HepG2 (cell line): Measurements from ENCODE around the gene ZNF181. TPM values are rescaled to one million over a fixed set of nuclear protein-coding genes. Genes with fewer than 3 reads are reported as not detected.
A peak's percentile ranks its signal among the peaks of the same experiment; 100 is the strongest.

ENCODE experiments used
- HIC2 ChIP-seq: sonication (generic); formaldehyde crosslinking; IDR thresholded peaks from 2 replicates; pipeline ENCODE4 v1.9.0; 2022; ENCODE audit warnings: low read depth, missing genetic modification reagents
- IRF2 ChIP-seq: IDR thresholded peaks from 2 replicates; pipeline ENCODE4 v1.6.1; 2018; ENCODE audit warnings: missing genetic modification reagents, missing compliant biosample characterization
- KAT7 ChIP-seq: IDR thresholded peaks from 2 replicates; pipeline ENCODE4 v1.6.1; 2018; ENCODE audit warnings: borderline replicate concordance, missing compliant biosample characterization
- LCORL ChIP-seq, 2 experiments: fragments of 450-650 bp in 1 of 2; sonication (generic) in 1 of 2; formaldehyde crosslinking in 1 of 2; IDR thresholded peaks; 2 replicates each; pipeline versions ENCODE4 v1.5.0 to v1.6.1; 2017 to 2020; ENCODE audit warnings: antibody characterized with exemption in 1 of 2, missing genetic modification reagents in 1 of 2
- NBN ChIP-seq: fragments of 450-650 bp; conservative IDR thresholded peaks from 2 replicates; pipeline ENCODE4 v1.6.1; 2017
- NFRKB ChIP-seq: fragments of 450-650 bp; IDR thresholded peaks from 2 replicates; pipeline ENCODE4 v1.6.1; 2017
- NPAS2 ChIP-seq: sonication (generic); formaldehyde crosslinking; IDR thresholded peaks from 2 replicates; pipeline ENCODE4 v1.8.0; 2022; ENCODE audit warnings: mild to moderate bottlenecking, missing genetic modification reagents, borderline replicate concordance
- PRDM15 ChIP-seq: sonication (generic); formaldehyde crosslinking; IDR thresholded peaks from 2 replicates; pipeline ENCODE4 v1.4.0; 2020; ENCODE audit warnings: missing genetic modification reagents
- PRMT3 ChIP-seq: sonication (generic); formaldehyde crosslinking; IDR thresholded peaks from 2 replicates; pipeline ENCODE4 v1.8.1; 2022; ENCODE audit warnings: low read depth, mild to moderate bottlenecking, moderate library complexity, missing genetic modification reagents, borderline replicate concordance
- SPEN ChIP-seq: sonication (generic); formaldehyde crosslinking; IDR thresholded peaks from 2 replicates; pipeline ENCODE4 v1.5.1; 2020; ENCODE audit warnings: low read depth, mild to moderate bottlenecking, missing genetic modification reagents
- TAF1 ChIP-seq: sonication (generic); formaldehyde crosslinking; IDR thresholded peaks from 2 replicates; pipeline ENCODE4 v1.4.0; 2020; ENCODE audit warnings: missing genetic modification reagents
- THAP11 ChIP-seq: IDR thresholded peaks from 2 replicates; pipeline ENCODE4 v1.6.1; 2016; ENCODE audit warnings: missing biosample characterization, missing genetic modification reagents
- WIZ ChIP-seq: sonication (generic); formaldehyde crosslinking; IDR thresholded peaks from 2 replicates; pipeline ENCODE4 v1.5.1; 2020; ENCODE audit warnings: mild to moderate bottlenecking, missing genetic modification reagents
- ZBTB25 ChIP-seq: IDR thresholded peaks from 2 replicates; pipeline ENCODE4 v1.6.1; 2018; ENCODE audit warnings: missing genetic modification reagents
- ZNF251 ChIP-seq: sonication (generic); formaldehyde crosslinking; IDR thresholded peaks from 2 replicates; pipeline ENCODE4 v1.9.0; 2021; ENCODE audit warnings: mild to moderate bottlenecking, missing genetic modification reagents
- ZNF430 ChIP-seq: sonication (generic); formaldehyde crosslinking; IDR thresholded peaks from 2 replicates; pipeline ENCODE4 v1.9.0; 2021; ENCODE audit warnings: mild to moderate bottlenecking, missing genetic modification reagents
- ZNF782 ChIP-seq: sonication (generic); formaldehyde crosslinking; IDR thresholded peaks from 2 replicates; pipeline ENCODE4 v1.4.0; 2020; ENCODE audit warnings: missing genetic modification reagents, mild to moderate bottlenecking, borderline replicate concordance
- polyA plus RNA-seq, 8 experiments: library from polyadenylated mRNA; depleted of rRNA in 3 of 8; stranded (reverse) in 7 of 8; unstranded in 1 of 8; fragments of >200 nt; fragmentation: Illumina TruSeq in 4 of 8; extraction: Trizol in 4 of 8; gene quantifications; 2 replicates each; pipeline versions ENCODE4 v1.2.1 to v1.2.3, GENCODE V29; 2011 to 2016; ENCODE audit warnings: low read depth in 4 of 8, missing spikeins in 1 of 8, mixed read lengths in 1 of 8; ENCODE audit not compliant: insufficient read depth in 1 of 8
- total RNA-seq, 5 experiments: library from RNA; depleted of rRNA; stranded (reverse); fragments of >200 nt; fragmentation: Illumina TruSeq; extraction: Trizol; gene quantifications; 2 replicates each; pipeline ENCODE4 v1.2.3, GENCODE V29; 2016; ENCODE audit warnings: low read depth in 1 of 5
- TF ChIP-seq, protein P1 (sequence below): sonication (generic); formaldehyde crosslinking; IDR thresholded peaks from 2 replicates; pipeline ENCODE4 v1.4.0; 2020; ENCODE audit warnings: missing genetic modification reagents, mild to moderate bottlenecking, borderline replicate concordance
- TF ChIP-seq, protein P2 (sequence below), 2 experiments: sonication (generic) in 1 of 2; formaldehyde crosslinking in 1 of 2; IDR thresholded peaks; 2 replicates each; pipeline versions ENCODE4 v1.4.0 to v1.6.1; 2018 to 2020; ENCODE audit warnings: missing genetic modification reagents in 2 of 2, borderline replicate concordance in 1 of 2, low read depth in 1 of 2, mild to moderate bottlenecking in 1 of 2, missing biosample characterization in 1 of 2

The ZNF181 gene
- total and polyA plus RNA-seq, 2 of the 13 experiments (the other 11 are each of a cell fraction or from before 2014, with no cell fraction given): 10.6 to 15.5 TPM

DNA sequence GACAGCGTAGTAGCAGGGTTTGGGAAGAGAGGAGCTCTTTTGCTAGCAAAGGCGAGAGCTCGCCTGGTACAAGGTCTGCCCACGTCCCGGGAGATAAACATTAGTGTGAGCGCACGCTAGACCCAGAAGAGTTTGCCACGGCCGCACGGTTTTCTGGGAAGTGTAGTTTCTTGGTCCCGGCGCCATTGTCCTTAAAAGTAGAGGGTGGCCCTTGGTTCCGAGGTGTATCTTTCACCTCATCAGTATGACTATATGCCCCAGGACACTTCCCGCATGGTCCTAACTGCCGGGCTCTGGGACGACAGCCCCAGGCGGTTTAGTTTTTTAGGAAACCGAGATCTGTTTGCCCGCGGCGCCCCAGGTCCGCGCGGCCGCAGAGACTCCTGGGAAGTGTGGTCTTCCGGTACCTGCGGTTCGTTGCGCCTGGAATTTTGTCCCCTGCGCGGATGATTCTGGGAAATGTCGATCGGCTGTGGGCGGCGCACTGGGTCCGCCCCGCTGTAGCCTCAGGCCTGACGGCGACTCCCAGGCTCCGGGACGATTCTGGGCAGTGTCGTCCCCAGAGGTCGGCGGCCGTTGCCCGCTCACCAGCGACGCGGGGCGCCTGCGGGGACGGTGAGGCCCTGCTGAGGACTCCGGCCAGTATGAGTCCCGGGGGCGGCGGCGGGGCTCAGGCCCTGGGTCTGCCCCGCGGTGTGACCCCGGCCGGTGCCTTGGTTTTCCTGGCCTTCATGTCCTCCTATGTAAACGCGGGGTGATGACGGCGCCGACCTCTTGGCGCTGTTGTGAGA, at the start of gene ZNF181 (continued):
- TF ChIP-seq ZNF251 (CRISPR knock-in tag) (no peak), PRDM15 (CRISPR knock-in tag) (no peak), KAT7 (CRISPR knock-in tag) (peak; percentile 53; the same call in 1 of the 2 replicates), THAP11 (peak; percentile 97), PRMT3 (peak; percentile 70; the same call in 1 of the 2 replicates), ZNF430 (CRISPR knock-in tag) (peak; percentile 80; the same call in 1 of the 2 replicates), NBN (no peak), IRF2 (CRISPR knock-in tag) (peak; percentile 12; the same call in 1 of the 2 replicates), SPEN (CRISPR knock-in tag) (peak; percentile 61; the same call in 1 of the 2 replicates), NPAS2 (no peak), ZBTB25 (peak; percentile 82; the same call in 1 of the 2 replicates), HIC2 (CRISPR knock-in tag) (no peak), ZNF782 (CRISPR knock-in tag) (peak; percentile 78; the same call in 1 of the 2 replicates), WIZ (CRISPR knock-in tag) (peak; percentile 75; the same call in 1 of the 2 replicates), TAF1 (CRISPR knock-in tag) (peak; percentile 86), NFRKB (no peak), LCORL (IDR thresholded peaks at IDR 0.05) (no peak), LCORL (CRISPR knock-in tag; IDR thresholded peaks at IDR 0.05) (peak; percentile 73)
- TF ChIP-seq, protein P1, sequence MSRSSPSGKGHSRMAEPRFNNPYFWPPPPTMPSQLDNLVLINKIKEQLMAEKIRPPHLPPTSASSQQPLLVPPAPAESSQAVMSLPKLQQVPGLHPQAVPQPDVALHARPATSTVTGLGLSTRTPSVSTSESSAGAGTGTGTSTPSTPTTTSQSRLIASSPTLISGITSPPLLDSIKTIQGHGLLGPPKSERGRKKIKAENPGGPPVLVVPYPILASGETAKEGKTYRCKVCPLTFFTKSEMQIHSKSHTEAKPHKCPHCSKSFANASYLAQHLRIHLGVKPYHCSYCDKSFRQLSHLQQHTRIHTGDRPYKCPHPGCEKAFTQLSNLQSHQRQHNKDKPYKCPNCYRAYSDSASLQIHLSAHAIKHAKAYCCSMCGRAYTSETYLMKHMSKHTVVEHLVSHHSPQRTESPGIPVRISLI: peak; percentile 38; the same call in 1 of the 2 replicates
- TF ChIP-seq, protein P2, sequence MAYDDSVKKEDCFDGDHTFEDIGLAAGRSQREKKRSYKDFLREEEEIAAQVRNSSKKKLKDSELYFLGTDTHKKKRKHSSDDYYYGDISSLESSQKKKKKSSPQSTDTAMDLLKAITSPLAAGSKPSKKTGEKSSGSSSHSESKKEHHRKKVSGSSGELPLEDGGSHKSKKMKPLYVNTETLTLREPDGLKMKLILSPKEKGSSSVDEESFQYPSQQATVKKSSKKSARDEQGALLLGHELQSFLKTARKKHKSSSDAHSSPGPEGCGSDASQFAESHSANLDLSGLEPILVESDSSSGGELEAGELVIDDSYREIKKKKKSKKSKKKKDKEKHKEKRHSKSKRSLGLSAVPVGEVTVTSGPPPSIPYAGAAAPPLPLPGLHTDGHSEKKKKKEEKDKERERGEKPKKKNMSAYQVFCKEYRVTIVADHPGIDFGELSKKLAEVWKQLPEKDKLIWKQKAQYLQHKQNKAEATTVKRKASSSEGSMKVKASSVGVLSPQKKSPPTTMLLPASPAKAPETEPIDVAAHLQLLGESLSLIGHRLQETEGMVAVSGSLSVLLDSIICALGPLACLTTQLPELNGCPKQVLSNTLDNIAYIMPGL (CRISPR knock-in tag; IDR thresholded peaks at IDR 0.05; ENCODE audit: borderline replicate concordance in 1 of 2, low read depth in 1 of 2): peak; percentile 58 to 73; a peak in 2 of 4 replicates
